Neural cell (in vitro differentiated cells): ENCODE results near the gene SUPT3H.

ENCODE experiments used
- EP300 ChIP-seq: fragments of 450-650 bp; conservative IDR thresholded peaks from 2 replicates; pipeline ENCODE4 v1.6.1; 2014; ENCODE audit warnings: antibody characterized with exemption, mild to moderate bottlenecking, moderate library complexity; ENCODE audit not compliant: poor library complexity, severe bottlenecking
- EZH2 ChIP-seq: fragments of 200-600, 300-800 bp; shearing (Covaris generic), sonication (generic); IDR thresholded peaks from 2 replicates; pipeline ENCODE4 v1.6.1; 2014; ENCODE audit warnings: antibody characterized with exemption, low read length, borderline replicate concordance, mild to moderate bottlenecking; ENCODE audit not compliant: insufficient read depth, poor library complexity, severe bottlenecking
- POLR2AphosphoS5 ChIP-seq: IDR thresholded peaks from 2 replicates; pipeline ENCODE4 v1.6.1; 2012
- SMC3 ChIP-seq: fragments of 450-650 bp; conservative IDR thresholded peaks from 2 replicates; pipeline ENCODE4 v1.6.1; 2014; ENCODE audit warnings: antibody characterized with exemption, mild to moderate bottlenecking, moderate library complexity; ENCODE audit not compliant: poor library complexity
- TF ChIP-seq, protein P1 (sequence below): fragments of 450-650 bp; IDR thresholded peaks from 2 replicates; pipeline ENCODE4 v1.5.1; 2014; ENCODE audit warnings: antibody characterized with exemption, mild to moderate bottlenecking, moderate library complexity; ENCODE audit not compliant: poor library complexity, severe bottlenecking
- TF ChIP-seq, protein P2 (sequence below): IDR thresholded peaks from 2 replicates; pipeline ENCODE4 v1.6.1; 2012; ENCODE audit warnings: borderline replicate concordance

DNA sequence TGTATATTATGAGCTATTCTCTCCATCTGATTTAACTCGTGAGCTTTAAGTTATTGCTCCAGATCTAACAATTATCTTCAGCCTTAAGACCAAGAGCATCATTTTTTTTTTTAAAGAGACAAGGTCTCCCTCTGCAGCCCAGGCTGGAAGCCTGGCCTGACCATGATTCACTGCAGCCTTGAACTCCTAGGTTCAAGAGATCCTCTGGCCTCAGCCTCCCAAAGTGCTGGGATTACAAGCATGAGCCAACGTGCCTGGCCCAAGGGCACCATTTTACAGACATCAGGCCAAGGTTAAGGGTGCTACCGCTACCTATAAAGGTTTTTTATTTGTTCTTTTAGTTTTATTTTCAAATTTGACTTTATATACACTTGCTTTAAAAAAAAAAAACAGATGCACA, 2.3 kb downstream of the SUPT3H start:
- TF ChIP-seq, protein P1, sequence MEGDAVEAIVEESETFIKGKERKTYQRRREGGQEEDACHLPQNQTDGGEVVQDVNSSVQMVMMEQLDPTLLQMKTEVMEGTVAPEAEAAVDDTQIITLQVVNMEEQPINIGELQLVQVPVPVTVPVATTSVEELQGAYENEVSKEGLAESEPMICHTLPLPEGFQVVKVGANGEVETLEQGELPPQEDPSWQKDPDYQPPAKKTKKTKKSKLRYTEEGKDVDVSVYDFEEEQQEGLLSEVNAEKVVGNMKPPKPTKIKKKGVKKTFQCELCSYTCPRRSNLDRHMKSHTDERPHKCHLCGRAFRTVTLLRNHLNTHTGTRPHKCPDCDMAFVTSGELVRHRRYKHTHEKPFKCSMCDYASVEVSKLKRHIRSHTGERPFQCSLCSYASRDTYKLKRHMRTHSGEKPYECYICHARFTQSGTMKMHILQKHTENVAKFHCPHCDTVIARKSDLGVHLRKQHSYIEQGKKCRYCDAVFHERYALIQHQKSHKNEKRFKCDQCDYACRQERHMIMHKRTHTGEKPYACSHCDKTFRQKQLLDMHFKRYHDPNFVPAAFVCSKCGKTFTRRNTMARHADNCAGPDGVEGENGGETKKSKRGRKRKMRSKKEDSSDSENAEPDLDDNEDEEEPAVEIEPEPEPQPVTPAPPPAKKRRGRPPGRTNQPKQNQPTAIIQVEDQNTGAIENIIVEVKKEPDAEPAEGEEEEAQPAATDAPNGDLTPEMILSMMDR: no peak
- TF ChIP-seq EZH2 (no peak), EP300 (no peak), POLR2AphosphoS5 (no peak), SMC3 (no peak)
- TF ChIP-seq, protein P2, sequence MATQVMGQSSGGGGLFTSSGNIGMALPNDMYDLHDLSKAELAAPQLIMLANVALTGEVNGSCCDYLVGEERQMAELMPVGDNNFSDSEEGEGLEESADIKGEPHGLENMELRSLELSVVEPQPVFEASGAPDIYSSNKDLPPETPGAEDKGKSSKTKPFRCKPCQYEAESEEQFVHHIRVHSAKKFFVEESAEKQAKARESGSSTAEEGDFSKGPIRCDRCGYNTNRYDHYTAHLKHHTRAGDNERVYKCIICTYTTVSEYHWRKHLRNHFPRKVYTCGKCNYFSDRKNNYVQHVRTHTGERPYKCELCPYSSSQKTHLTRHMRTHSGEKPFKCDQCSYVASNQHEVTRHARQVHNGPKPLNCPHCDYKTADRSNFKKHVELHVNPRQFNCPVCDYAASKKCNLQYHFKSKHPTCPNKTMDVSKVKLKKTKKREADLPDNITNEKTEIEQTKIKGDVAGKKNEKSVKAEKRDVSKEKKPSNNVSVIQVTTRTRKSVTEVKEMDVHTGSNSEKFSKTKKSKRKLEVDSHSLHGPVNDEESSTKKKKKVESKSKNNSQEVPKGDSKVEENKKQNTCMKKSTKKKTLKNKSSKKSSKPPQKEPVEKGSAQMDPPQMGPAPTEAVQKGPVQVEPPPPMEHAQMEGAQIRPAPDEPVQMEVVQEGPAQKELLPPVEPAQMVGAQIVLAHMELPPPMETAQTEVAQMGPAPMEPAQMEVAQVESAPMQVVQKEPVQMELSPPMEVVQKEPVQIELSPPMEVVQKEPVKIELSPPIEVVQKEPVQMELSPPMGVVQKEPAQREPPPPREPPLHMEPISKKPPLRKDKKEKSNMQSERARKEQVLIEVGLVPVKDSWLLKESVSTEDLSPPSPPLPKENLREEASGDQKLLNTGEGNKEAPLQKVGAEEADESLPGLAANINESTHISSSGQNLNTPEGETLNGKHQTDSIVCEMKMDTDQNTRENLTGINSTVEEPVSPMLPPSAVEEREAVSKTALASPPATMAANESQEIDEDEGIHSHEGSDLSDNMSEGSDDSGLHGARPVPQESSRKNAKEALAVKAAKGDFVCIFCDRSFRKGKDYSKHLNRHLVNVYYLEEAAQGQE: no peak
